Natural killer cell treated with Interleukin-12 subunit alpha and Interleukin-12 subunit beta and Interleukin-15 and Interleukin-18, amount 100 ng/mL, for 72 hours (primary cell): ENCODE results near the gene SRD5A1. TPM values are rescaled to one million over a fixed set of nuclear protein-coding genes. Genes with fewer than 3 reads are reported as not detected.

Experiments
- ATAC-seq, 2 donors: fragments of 150-1000 bp; cut with Tn5 transposase in 1 of 2; sonication (Bioruptor Pico), chemical (Tn5 transposase) in 1 of 2; 2 replicates each; pipeline ENCODE4 v1.10.0; 2021
- DNase-seq: peaks from one replicate; pipeline ENCODE4 v3.0.0; 2022; ENCODE audit warnings: low spot score
- H3K27ac Mint-ChIP-seq, 2 donors: 1 replicate in 1 of 2; 2 replicates in 1 of 2; pipeline ENCODE4 v1.8.0; 2022; ENCODE audit warnings: mixed read lengths in 2 of 2, mild to moderate bottlenecking in 1 of 2, moderate library complexity in 1 of 2
- H3K27me3 Mint-ChIP-seq, 2 donors: 1 replicate in 1 of 2; 2 replicates in 1 of 2; pipeline ENCODE4 v1.8.0; 2022; ENCODE audit warnings: mixed read lengths in 2 of 2
- H3K36me3 Mint-ChIP-seq: one replicate; pipeline ENCODE4 v1.8.0; 2022; ENCODE audit warnings: mixed read lengths
- H3K4me1 Mint-ChIP-seq, 2 donors: 1 replicate in 1 of 2; 2 replicates in 1 of 2; pipeline ENCODE4 v1.8.0; 2022; ENCODE audit warnings: low read depth in 2 of 2, mixed read lengths in 2 of 2, mild to moderate bottlenecking in 1 of 2
- H3K4me3 Mint-ChIP-seq: one replicate; pipeline ENCODE4 v1.8.0; 2022; ENCODE audit warnings: mixed read lengths
- H3K9me3 Mint-ChIP-seq: 2 replicates; pipeline ENCODE4 v1.8.0; 2022; ENCODE audit warnings: mixed read lengths
- total RNA-seq, 2 donors: library from RNA; stranded (reverse); gene quantifications; one replicate each; pipeline ENCODE4 v1.2.3, GENCODE V29; 2022

The SRD5A1 gene
- total RNA-seq, 2 donors from 2014 or later = 7.2 to 14.6 TPM

GRCh38 chr5:6687505-6687904, 54.3 kb downstream of the SRD5A1 start:
- no peaks in the 10 kb centered on the region for H3K9me3 Mint-ChIP-seq
- DNase-seq = no peak
- H3K27ac Mint-ChIP-seq = no peak overlapping the region
- peaks cover 4 to 7% of the 10 kb centered on the region in 2 donors for H3K4me1 Mint-ChIP-seq
- H3K36me3 Mint-ChIP-seq = no peaks in the 10 kb centered on the region
- peaks cover 34 to 39% of the 10 kb centered on the region in 2 donors for H3K27me3 Mint-ChIP-seq
- no peak for ATAC-seq
- H3K4me3 Mint-ChIP-seq = no peak overlapping the region

GRCh38 chr5:6692906-6693305, 59.7 kb downstream of the SRD5A1 start:
- no peak for ATAC-seq
- no peak for DNase-seq
- Mint-ChIP-seq H3K27ac (no peak overlapping the region), H3K36me3 (no peaks in the 10 kb centered on the region), H3K9me3 (no peaks in the 10 kb centered on the region), H3K27me3 (peaks cover 36 to 44% of the 10 kb centered on the region in 2 donors), H3K4me1 (no peaks in the 10 kb centered on the region), H3K4me3 (no peak overlapping the region)

- Mint-ChIP-seq H3K36me3 (no peaks in the 10 kb centered on the region), H3K27ac (no peak overlapping the region), H3K27me3 (peaks cover 31 to 45% of the 10 kb centered on the region in 2 donors), H3K4me3 (no peak overlapping the region), H3K9me3 (no peaks in the 10 kb centered on the region), H3K4me1 (peaks cover 0 to 1% of the 10 kb centered on the region in 2 donors)
- no peak for ATAC-seq
- DNase-seq = no peak
Observed at GRCh38 chr5:6698696-6699095, 65.5 kb downstream of the SRD5A1 start.

- H3K27ac Mint-ChIP-seq = no peak overlapping the region
- no peak for ATAC-seq
- peaks cover 0 to 5% of the 10 kb centered on the region in 2 donors for H3K4me1 Mint-ChIP-seq
Observed at GRCh38 chr5:6699357-6699756, 66.1 kb downstream of the SRD5A1 start.

GRCh38 chr5:6700074-6700684, 66.9 kb downstream of the SRD5A1 start:
- DNase-seq = no peak
- Mint-ChIP-seq H3K27ac (no peak overlapping the region), H3K4me3 (no peak overlapping the region), H3K4me1 (peaks cover 4 to 10% of the 10 kb centered on the region in 2 donors), H3K36me3 (no peaks in the 10 kb centered on the region), H3K27me3 (peaks cover 38% of the 10 kb centered on the region in 2 donors), H3K9me3 (no peaks in the 10 kb centered on the region)
- no peak for ATAC-seq

More at GRCh38 chr5:6699357-6699756, 66.1 kb downstream of the SRD5A1 start:
- H3K27me3 Mint-ChIP-seq = peaks cover 31 to 42% of the 10 kb centered on the region in 2 donors
- H3K36me3 Mint-ChIP-seq = no peaks in the 10 kb centered on the region
- no peak for DNase-seq
- no peak overlapping the region for H3K4me3 Mint-ChIP-seq
- H3K9me3 Mint-ChIP-seq = no peaks in the 10 kb centered on the region

- Mint-ChIP-seq H3K4me1 (peaks cover 5 to 15% of the 10 kb centered on the region in 2 donors), H3K4me3 (no peak overlapping the region), H3K9me3 (no peaks in the 10 kb centered on the region), H3K27me3 (peaks cover 37 to 38% of the 10 kb centered on the region in 2 donors), H3K36me3 (no peaks in the 10 kb centered on the region), H3K27ac (no peak overlapping the region)
- ATAC-seq (no peak), DNase-seq (no peak)
Observed at GRCh38 chr5:6700685-6701355, 67.6 kb downstream of the SRD5A1 start.

- DNase-seq (no peak), ATAC-seq (no peak)
- Mint-ChIP-seq H3K27ac (no peak overlapping the region), H3K27me3 (peaks cover 35 to 36% of the 10 kb centered on the region in 2 donors), H3K4me3 (no peak overlapping the region), H3K9me3 (no peaks in the 10 kb centered on the region), H3K4me1 (peaks cover 5 to 15% of the 10 kb centered on the region in 2 donors), H3K36me3 (no peaks in the 10 kb centered on the region)
Observed at GRCh38 chr5:6701491-6701890, 68.3 kb downstream of the SRD5A1 start.

- Mint-ChIP-seq H3K27me3 (peaks cover 24% of the 10 kb centered on the region in 2 donors), H3K4me3 (no peak overlapping the region), H3K36me3 (no peaks in the 10 kb centered on the region), H3K9me3 (no peaks in the 10 kb centered on the region), H3K4me1 (peaks cover 5 to 15% of the 10 kb centered on the region in 2 donors), H3K27ac (no peak overlapping the region)
- DNase-seq = no peak
- ATAC-seq = no peak
Observed at GRCh38 chr5:6702633-6703032, 69.4 kb downstream of the SRD5A1 start.

GRCh38 chr5:6703806-6704205, 70.6 kb downstream of the SRD5A1 start:
- H3K4me3 Mint-ChIP-seq = no peak overlapping the region
- H3K27me3 Mint-ChIP-seq = peaks cover 20 to 24% of the 10 kb centered on the region in 2 donors
- H3K9me3 Mint-ChIP-seq = no peaks in the 10 kb centered on the region
- H3K27ac Mint-ChIP-seq = no peak overlapping the region
- H3K4me1 Mint-ChIP-seq = peaks cover 5 to 15% of the 10 kb centered on the region in 2 donors
- no peak for DNase-seq
- no peak for ATAC-seq
- H3K36me3 Mint-ChIP-seq = no peaks in the 10 kb centered on the region

GRCh38 chr5:6704361-6704851, 71.2 kb downstream of the SRD5A1 start:
- Mint-ChIP-seq H3K4me1 (peaks cover 5 to 15% of the 10 kb centered on the region in 2 donors), H3K36me3 (no peaks in the 10 kb centered on the region), H3K27me3 (peaks cover 14 to 21% of the 10 kb centered on the region in 2 donors), H3K9me3 (no peaks in the 10 kb centered on the region), H3K4me3 (peak overlapping the region; percentile 43), H3K27ac (peak overlapping the region; percentile 20 to 45)
- ATAC-seq (no peak), DNase-seq (no peak)

GRCh38 chr5:6705088-6705487, 71.8 kb downstream of the SRD5A1 start:
- peak in 1 of 2 donors; percentile 45 for ATAC-seq
- Mint-ChIP-seq H3K4me1 (peaks cover 5 to 15% of the 10 kb centered on the region in 2 donors), H3K4me3 (peak overlapping the region; percentile 43)

GRCh38 chr5:6705959-6706358, 72.7 kb downstream of the SRD5A1 start:
- Mint-ChIP-seq H3K4me3 (no peak overlapping the region), H3K9me3 (no peaks in the 10 kb centered on the region), H3K36me3 (no peaks in the 10 kb centered on the region), H3K27me3 (peaks cover 0 to 16% of the 10 kb centered on the region in 2 donors), H3K27ac (no peak overlapping the region), H3K4me1 (peaks cover 12 to 20% of the 10 kb centered on the region in 2 donors)
- DNase-seq (no peak), ATAC-seq (no peak)

More at GRCh38 chr5:6705088-6705487, 71.8 kb downstream of the SRD5A1 start:
- Mint-ChIP-seq H3K9me3 (no peaks in the 10 kb centered on the region), H3K27ac (peak overlapping the region; percentile 20 to 45), H3K36me3 (no peaks in the 10 kb centered on the region), H3K27me3 (peaks cover 8 to 17% of the 10 kb centered on the region in 2 donors)
- no peak for DNase-seq

- Mint-ChIP-seq H3K36me3 (no peaks in the 10 kb centered on the region), H3K9me3 (no peaks in the 10 kb centered on the region), H3K4me3 (no peak overlapping the region), H3K27me3 (peaks cover 0 to 16% of the 10 kb centered on the region in 2 donors), H3K4me1 (peaks cover 21 to 31% of the 10 kb centered on the region in 2 donors), H3K27ac (no peak overlapping the region)
- no peak for ATAC-seq
- DNase-seq = no peak
Observed at GRCh38 chr5:6707852-6708251, 74.6 kb downstream of the SRD5A1 start.

GRCh38 chr5:6708814-6709213, 75.6 kb downstream of the SRD5A1 start:
- Mint-ChIP-seq H3K27me3 (peaks cover 0 to 16% of the 10 kb centered on the region in 2 donors), H3K4me1 (peaks cover 21 to 28% of the 10 kb centered on the region in 2 donors), H3K36me3 (no peaks in the 10 kb centered on the region), H3K9me3 (no peaks in the 10 kb centered on the region), H3K4me3 (no peak overlapping the region), H3K27ac (no peak overlapping the region)
- DNase-seq (no peak), ATAC-seq (no peak)
